IPS DF 4.7 (cell line): ENCODE data around the gene OR10D3.
"Not testable (repeated sequence)": the region's sequence is repeated elsewhere in the genome, so short reads cannot be mapped to it uniquely, and the experiment has no call there.

Experiments
- DNase-seq: peaks from one replicate; pipeline ENCODE4 v3.0.0-alpha.2; 2013; ENCODE audit warnings: low spot score; ENCODE audit errors: extremely low read depth

The OR10D3 gene, protein sequence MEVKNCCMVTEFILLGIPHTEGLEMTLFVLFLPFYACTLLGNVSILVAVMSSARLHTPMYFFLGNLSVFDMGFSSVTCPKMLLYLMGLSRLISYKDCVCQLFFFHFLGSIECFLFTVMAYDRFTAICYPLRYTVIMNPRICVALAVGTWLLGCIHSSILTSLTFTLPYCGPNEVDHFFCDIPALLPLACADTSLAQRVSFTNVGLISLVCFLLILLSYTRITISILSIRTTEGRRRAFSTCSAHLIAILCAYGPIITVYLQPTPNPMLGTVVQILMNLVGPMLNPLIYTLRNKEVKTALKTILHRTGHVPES

DNA sequence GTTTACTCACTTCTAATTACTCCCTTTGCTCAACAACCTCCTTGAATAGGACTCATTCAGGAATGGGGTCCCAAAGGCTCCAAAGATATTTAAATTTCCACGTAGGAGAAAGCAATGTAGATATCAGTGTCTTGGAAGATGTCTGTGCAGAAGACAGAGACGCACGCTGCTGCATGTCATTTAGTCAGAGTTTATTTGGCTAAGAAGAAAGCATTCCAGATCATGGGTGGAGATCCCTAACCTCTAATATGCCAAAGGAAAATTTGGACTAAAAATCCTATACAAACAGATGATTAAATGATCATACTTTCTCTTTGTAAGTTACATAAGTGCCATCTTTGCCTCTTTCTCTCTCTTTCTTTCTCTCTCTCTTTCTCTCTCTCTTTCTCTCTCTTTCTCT lies at the start of gene OR10D3:
OR10D3 (plus strand) TSS at position 278 of the 400 bp plus-strand sequence. CDS start 1,925 bp downstream, outside the sequence.
- no peak for DNase-seq

DNA sequence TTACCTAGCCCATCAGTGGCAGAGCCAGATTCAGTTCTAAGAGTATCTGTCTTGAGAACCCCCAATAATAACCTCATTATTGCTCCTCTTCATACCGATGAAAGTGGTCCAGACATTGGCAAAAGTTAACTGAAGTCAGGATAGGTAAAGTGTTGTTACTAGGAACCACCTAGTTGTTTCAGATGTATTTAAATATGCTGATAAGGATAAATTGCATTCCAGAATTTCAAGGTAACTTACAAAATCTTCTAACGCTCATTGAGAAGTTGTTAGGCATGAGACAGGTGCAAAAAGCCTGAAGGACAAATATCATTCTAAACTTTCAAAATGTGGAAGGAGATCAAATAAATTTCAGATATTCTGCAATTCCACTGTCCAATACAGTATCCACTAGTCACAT lies 40.1 kb upstream of the OR10D3 start:
- DNase-seq: no peak

DNA sequence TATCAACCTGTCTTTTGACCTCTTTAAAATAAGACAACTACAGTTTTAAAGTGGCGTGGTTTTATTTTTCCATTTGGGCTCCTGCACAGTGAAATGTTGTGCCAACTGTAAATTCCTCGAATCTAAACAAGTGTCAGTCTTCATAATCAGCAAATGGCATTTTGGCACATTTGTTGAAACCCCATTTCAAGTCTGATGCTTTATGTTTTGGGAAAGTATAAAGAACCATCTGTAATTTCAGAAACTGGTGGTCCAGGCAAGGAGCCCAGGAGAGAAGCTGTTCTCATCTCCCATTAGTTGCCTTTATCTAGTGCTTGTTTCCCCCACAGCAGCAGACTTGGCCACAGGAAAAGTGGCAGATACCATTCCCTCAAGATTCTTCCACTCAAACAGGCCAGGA lies 35.2 kb upstream of the OR10D3 start:
- no peak for DNase-seq

DNA sequence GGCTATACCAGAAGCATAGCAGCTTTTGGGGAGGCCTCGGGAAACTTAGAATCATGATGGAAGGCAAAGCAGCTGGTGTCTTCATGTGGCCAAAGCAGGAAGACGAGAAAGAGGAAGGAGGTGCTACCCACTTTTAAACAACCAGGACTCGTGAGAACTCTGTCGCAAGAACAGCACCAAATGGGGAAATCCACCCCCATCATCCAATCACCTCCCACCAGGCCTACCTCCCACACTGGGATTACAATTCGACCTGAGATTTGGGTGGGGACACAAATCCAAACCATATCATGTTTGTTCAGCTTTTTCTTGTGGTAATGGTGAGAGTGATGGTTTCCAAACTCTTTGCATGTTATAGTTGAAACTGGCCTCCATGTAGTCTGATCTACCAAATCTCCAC lies 32.5 kb upstream of the OR10D3 start:
- DNase-seq: no peak

DNA sequence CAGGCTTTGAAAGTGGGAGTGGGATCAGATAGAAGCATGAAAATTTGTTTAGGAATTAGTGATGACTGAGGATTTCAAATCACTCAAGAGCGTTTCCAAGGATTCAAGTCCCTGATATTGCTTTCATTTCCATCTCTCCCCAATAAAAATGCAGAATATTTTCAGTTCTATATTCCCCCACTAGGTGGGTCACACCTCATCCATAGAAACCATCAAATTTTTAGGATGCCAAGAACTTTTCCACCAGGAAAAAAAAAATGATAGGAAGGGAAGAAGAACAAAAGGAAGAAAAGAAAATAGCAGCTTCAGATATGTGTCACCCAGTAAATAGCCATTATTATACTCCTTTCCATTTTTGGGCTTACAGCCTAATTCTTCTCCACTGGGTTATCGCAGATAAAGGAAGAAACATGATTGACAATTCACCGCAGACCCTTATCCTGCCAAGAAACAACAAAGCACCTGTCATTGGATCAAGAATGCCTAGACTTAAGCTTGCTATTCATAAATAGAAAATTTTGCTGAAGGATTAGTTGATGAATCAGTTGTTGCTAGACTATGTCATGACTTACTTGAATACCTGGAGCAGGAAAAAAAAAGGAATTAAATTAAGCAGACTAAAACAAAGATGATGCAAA lies 30.3 kb upstream of the OR10D3 start:
- DNase-seq: no peak

DNA sequence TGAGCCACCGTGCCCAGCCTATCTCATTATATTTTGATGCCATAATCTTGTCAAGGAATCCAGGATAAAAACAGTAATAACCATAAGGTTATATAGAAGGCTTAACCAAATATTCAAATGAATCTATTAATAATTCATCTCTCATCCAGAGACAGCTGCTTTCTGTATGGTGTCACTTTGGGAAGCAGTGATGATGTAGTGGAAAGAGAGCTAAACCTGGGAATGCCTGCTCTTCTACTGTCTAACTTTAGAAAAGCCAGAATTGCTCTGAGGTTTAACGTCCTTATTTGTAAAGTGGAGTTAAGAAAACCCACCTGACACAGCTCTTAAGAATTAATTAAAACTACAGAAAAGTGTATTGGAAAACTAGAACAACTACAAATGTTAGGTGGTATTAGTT lies 29.3 kb upstream of the OR10D3 start:
- no peak for DNase-seq

DNA sequence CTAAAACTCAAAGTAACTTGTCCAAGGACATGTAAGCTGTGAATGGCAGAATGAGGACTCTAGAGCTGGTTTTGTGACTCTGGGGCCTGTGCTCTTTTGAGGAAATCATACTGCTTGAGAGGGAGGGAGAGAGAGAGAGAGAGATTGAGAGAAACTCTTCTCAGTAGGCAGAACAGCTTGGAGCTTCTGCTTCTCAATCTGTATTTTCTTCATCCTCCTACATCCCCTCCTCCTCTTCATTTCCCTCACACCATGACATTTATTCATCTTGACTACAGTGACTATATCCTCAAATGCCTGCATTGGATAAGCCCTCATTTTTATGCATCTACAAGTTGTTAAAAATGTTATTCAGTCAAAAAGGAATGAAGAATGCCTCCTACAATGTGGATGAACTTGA lies 23.7 kb upstream of the OR10D3 start:
- no peak for DNase-seq

DNA sequence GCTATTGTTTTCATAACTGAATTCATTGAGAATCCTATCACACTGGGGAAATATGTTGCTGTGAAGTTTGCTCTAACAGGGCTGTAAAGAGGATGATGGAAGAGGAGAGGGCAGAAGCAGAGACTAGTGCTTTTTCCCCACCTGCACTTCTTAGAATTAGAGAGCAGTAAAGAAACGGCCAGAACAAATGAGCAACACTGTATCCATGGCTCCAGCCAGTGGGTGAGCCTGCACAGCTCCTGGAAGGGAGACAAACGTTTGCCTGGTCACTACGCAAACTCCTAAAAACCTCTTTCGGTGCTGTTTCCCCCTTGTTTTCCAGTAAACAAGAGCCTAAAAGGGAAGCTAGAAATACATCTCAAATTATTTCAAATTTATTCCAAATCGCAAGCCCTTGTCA lies 22.2 kb upstream of the OR10D3 start:
- no peak for DNase-seq

DNA sequence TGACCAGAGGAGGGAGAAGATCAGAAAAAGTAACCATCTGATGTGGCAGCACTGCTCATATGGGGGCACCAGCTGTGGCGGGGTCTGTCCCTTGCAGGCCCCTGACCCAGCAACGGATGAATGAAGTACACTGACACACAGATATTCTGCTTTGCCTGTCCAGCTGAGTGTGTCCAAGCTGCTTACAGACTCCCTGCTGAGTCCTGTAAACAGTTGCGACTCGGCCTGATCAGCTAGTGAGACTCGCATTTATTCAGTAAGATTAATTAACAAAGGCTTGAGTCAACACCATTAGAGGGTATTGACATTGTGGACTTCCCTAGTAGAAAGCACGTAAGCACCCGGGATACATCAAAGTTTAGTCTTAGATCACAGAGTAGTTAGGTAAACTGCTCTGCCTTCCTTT lies 15.3 kb upstream of the OR10D3 start:
- no peak for DNase-seq

DNA sequence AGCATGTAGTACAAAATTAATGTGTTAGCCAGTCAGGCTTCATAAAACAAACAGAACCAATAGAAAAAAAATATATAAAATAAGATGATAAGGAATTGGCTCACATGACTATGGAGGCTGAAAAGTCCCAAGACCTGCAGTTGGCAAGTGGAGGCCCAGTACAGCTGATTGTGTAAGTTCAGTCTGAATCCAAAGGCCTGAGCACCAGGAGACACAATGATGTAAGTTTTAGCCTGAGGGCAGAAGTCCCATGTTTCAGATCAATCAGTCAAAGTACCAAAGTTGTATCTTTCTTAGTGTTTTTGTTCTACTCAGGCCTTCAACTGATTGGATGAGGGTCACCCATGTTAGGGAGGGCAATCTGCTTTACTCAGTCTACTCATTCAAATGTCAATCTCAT lies 14.3 kb upstream of the OR10D3 start:
- DNase-seq: no peak

DNA sequence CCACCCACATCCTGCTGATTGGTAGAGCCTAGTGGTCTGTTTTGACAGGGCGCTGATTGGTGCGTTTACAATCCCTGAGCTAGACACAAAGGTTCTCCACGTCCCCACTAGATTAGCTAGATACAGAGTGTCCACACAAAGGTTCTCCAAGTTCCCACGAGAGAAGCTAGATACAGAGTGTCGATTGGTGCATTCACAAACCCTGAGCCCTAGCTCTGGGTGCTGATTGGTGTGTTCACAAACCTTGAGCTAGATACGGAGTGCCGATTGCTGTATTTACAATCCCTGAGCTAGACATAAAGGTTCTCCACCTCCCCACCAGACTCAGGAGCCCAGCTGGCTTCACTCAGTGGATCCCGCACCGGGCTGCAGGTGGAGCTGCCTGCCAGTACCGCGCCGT lies 12.8 kb upstream of the OR10D3 start:
- DNase-seq: not testable (repeated sequence)

DNA sequence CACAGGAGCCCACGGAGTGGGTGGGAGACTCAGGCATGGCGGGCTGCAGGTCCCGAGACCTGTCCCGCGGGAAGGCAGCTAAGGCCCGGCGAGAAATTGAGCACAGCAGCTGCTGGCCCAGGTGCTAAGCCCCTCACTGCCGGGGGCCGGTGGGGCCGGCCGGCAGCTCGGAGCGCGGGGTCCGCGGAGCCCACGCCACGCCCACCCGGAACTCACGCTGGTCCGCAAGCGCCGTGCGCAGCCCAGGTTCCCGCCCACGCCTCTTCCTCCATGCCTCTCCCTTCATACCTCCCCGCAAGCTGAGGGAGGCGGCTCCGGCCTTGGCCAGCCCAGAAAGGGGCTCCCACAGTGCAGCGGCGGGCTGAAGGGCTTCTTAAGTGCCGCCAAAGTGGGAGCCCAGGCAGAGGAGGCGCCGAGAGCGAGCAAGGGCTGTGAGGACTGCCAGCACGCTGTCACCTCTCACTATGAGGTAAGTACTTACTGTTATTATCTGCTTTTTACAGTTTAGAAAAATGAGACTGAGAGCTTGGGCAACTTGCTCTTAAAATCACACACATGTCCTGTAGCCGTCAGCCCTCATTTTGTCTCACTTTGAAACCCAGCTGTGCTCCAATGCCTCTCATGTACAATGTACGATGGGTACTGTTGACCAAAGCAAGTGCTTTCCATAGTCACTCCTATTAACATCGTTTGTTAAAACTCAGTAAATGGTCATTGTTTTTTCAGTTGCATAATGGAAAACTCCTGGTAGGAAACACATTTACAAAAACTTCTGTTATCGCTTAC lies 12.2 kb upstream of the OR10D3 start:
- no peak for DNase-seq

DNA sequence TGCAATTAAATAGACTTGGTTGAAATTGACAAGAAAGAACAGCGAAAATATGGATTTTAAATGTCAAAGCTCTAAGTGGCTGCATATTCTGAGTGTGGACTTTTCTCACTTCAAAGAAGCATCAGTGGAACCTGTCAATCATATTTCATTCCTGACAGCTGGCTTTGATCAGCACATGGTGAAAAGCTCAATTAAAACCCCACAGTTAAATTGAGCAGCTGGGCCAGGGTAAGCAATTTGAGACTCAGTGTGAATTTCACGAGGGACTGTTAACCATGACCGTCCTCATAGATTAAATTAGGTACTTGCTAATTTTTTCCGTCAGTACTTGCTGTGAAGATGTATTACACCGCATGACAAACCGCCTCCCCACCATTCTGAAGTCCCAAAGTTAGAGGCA lies 11.0 kb upstream of the OR10D3 start:
- DNase-seq: no peak

DNA sequence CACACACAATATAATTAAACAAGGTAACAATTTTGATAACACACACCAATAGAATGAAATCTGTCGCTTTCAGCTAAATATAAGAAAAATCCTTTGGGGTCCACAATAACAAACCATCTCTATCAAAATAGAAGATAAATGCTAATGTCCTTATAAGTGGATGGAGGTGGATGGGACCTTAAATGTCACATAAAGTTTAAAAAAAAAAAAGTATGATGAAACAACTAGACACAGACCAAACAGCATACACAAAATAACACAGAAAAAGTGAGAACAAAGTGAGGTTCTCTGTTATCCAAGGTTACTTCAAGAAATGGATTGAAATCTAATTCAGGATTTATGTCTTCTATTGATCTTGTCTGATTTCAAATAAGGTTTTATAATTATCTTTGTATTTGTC lies 10.5 kb upstream of the OR10D3 start:
- no peak for DNase-seq

DNA sequence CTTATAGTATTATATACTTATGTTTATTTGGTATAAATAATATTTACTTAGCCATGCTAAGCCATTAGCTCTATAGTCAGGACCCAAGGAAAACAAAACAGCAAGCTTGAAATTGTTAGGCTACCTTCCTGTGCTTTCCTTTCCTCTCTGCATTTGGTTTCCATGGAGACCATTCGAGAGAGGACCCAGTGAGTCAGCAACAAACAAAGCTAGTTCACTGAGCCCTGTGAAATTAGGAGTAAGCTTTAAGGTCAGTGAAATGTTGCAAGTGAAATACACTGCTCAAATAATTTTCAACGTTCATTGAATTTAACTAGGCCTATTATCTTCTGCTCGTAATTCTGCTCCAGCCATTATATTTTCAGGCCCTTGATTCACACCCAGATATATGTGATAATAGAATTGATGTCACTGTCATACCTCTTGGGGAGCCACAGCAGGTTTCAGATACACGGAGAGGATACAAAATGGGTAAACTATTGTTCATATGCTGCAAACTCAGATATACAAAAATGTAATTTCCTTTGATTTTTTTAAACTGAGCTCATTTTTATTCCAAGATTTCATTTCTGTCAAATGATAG lies 9.1 kb upstream of the OR10D3 start:
- peak; percentile 49 for DNase-seq

DNA sequence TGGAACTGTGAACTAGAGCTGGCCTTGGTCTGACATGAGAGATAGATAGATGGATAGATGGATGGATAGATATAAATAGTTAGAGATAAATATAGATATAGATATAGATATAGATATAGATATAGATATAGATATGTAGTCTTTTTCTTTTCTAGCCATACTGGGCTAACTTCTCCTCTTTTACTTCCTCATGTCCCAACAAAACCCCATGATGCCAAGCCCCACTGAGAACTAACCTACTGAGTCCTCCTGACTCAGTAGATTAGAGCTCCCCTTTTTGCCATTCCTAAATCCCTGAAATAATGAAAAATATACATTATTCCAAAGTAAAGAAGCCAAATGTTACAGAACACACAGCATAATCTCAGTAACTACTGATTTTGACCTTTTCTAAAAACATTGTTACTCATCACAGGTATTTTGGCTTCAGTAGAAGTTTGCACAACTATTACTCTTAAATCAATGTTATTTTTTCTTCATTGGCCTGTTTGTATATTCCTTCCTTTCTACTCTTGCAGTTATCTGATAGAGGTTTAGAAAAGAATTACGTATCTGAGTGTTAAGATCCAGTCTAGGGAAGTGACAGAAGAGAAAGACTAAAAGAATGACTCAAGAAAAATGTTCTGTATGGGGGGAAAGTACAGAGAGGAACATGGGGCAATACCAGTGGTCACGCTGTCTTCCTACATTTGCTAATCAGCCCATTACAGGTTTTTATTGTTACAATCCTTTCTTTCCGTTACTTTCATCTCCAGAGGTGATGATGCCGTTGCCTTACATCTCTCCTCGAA lies 6.0 kb upstream of the OR10D3 start:
- no peak for DNase-seq

DNA sequence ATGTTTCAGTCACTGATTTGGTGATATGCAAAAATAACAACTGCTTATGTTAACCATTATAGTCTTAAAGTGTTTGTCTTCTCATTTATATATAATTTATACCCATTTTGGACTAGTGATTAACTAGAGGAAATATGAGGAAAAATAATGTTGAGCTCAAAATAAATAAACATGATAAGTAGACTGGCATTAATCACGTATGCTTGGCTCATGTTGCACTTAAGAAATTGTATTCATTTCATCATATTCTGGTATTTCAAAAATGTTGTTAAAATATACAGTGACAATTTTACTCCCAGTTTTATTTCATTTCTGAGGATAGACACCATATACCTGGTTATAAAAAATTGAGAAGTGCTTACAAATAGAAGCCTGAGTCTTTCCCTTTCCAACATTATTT lies 3.8 kb upstream of the OR10D3 start:
- no peak for DNase-seq

DNA sequence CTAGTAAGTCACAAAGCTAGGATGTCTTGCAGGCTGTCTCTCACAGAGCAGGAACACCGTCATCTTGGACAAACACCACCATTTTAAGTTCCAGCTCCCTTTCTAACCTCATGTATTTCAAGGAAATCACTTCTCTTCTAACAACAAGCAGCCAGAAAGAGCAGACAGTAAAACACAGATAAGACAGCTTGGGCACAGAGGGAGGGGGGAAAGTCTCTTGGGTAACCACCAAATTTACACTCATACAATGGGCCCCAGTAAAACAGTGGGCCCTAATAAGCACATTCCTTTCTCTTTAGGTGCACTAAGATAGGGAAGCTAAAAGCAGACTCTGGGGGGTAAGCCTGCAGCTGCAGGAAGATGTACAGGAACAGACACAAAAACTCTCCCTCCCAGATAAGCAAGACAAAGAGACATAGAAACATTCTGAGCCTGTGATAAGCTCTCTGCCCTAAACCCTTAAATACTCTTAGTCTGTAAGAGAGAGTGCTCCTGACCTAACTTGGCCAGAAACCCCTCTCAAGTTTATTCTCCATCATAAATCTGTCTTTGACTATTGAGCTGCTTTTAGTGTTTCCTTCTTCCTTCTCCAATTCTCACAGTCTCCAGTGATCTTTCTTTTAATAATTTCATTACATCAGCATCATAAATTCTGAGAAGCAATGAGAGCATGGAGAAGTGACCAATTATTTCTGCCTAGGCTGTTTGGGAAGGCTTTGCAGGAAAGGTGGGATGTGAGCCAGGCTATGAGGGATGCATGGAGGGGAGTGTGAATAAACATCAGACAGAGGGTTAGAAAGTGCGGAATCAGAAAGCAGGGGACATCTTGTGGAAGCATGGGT lies 7.4 kb downstream of the OR10D3 start:
- no peak for DNase-seq

DNA sequence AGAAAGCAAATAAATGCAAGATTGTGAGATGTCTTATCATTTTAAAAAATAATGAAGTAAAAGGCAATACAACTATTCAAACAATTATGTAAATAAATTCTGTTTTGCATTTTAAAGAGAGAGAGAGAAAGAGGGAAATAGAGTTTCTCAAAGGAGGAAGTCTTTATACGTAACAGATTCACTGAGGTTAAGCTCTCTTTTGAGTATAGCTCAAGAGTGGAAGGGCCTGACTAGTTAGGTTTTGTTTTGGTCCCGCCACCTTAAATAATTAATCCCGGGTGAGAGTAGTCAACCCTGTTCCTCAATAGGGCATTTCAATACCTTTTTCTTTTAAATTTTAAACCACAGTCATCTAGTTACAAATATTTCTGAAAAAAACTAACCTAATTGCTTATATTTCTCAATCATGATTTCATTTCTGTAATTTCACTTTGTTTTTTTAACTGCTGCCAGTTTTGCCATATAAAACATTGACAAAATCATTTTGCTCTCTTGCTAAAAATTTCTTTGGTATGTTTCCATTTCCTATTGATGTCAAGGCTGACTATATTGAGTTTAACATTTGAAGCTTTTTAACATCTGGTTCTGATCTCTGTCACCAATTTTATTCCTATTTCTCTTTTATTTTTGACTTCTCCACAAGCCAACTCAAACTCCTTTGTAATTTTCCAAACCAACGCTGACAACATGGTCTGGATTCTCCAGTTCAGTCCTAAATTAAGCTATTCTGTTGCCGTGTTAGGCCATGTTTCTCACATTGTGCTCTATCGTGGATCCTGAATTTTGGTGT lies 10.3 kb downstream of the OR10D3 start:
- no peak for DNase-seq
